NCI-H2081 treated with DMSO at 0.1 percent for 48 hours (cell line): Measurements from ENCODE around the gene ERCC1.
A peak's percentile ranks its signal among the peaks of the same experiment; 100 is the strongest.

Experiments
- DNase-seq: peaks from one replicate; lab custom pipeline; 2025; lab: John Stamatoyannopoulos, UW

The ERCC1 gene

DNA sequence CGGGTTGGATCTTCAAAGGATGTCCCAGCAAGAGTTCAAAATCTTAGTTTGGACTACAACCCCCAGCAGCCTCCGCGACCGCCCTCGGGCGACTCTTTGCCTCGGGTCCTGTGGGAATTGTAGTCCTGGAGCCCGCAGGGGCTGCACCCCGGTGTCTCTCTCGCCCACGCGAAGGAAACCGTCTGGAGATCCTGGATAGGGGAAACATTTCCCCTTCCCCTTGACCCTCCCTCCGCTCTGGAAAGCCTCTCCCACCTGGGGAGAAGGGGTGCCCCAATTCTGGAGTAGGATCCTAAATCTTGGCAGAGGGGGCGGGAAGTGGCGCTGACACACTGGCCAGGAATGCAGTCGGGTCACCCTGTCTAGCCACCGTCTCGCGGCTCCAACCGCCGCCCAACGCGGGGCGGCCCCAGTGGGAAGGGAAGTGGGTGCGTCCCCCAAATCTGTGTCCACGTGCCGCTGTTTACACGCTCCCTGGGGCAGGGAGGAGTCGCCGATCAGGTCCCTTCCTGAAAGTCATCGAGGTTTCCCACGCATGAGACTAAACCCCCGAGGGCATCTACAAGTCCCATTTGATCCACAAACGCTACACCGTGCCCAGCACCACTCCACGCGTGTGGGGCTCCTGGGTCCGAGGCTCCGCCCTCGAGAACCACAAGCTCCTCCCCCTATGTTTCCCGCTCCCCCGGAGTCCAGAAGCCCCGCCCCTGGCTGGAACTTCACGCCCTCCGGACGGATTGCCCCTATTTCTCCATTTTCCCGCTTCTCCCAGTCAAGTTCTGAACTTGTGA lies 18.1 kb downstream of the ERCC1 start:
- no peak for DNase-seq

DNA sequence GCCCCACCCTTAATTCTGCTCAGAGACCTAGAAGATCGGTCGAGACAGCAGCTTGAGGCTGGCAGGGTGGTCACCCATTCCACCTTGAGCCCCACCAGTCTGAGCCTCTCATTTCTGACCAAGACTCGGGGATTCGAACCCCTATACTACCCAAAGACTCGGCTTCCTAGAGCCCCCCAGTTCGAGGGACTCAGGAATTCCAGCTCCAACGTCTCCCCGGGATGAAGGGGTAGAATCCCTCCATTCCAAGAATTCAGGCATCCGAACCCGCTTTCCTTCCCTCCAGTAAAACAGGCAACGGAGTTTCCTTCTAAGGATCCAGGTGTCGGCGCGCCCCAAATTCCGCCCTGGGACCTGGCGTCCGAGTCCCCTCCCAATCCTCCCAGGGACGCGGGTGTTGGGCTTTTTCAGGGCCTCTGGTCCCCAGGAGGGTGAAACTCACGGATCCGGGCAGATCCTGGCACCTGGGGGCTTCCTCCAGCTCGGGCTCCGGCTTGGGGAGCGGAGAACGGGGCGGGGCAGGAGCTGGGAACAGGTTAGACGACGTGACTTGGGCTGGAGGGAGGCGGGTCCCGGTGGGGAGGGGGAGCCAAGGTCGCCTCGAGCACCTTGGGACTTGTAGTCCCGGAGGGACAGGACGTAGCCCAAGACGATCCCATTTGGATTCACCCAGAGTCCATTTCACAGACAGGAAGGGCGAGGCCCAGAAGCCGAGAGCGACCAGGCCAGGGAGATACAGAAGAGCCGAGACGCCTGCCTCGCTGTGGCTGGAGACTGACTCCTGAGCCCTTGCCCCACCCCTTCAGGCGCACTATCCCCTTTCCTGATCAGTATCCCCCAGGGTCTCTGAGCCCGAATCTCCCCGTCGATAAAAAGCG lies 18.9 kb downstream of the ERCC1 start, which contains the start of gene PPP1R13L:
Gene PPP1R13L (minus strand): TSS at position 513 of the 878 bp plus-strand sequence. CDS start 6,751 bp downstream, outside the sequence.
- no peak for DNase-seq

DNA sequence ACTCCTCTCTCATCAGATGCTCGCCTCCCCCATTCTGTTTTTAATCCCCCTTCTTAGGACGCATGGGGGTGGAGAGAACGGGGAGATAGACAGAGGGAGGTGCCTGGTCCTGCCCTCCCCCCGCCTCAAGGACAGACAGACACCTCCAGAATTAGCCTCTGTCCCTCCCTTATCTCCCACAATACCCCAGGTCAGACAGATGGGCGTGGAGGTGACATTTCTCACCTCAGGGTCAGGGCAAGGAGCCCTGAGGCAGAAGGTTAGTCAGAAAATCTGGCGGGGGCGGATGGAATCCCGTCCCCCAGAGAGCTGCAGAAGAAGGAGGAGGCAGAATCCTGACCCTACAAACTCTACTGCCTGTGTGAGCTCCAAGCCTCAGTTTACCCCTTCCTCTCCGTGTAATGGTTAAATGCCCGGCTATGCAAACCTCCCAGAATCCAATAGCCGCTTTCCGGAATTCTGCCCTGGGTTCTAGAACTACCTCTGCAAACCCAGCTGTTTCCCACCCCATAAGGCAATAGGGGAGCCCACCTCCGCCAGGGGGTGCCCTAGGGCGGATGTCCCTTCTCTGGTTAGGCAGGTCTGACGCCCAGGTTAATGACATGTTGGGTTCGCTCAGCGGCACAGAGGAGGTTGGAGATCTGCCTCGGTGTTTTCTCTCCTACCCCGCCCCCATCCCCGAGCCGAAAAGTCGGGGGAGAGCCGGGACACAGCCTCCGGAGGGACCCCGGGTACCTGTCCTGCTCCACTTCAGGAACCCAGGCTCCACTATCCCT lies 19.7 kb downstream of the ERCC1 start:
- DNase-seq: no peak

DNA sequence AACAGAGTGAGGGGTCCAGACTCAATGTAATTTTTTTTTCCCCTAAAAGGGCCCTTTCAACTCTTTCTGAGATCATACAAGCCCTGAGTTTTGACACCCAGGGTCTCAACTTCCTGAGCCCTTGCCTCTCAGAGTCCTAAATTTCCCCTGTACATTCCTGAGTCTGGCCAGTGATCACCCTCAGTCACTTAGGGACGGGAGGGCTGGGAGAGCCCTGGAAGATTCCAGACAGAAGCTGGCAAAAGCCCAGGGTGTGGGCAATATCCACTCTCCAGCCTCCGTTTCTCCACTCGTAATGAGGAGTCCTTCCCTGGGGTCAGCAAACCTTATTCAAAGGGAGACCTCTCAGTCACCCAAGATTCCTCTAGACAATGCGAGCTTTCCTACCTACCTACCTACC lies 20.4 kb downstream of the ERCC1 start:
- no peak for DNase-seq

DNA sequence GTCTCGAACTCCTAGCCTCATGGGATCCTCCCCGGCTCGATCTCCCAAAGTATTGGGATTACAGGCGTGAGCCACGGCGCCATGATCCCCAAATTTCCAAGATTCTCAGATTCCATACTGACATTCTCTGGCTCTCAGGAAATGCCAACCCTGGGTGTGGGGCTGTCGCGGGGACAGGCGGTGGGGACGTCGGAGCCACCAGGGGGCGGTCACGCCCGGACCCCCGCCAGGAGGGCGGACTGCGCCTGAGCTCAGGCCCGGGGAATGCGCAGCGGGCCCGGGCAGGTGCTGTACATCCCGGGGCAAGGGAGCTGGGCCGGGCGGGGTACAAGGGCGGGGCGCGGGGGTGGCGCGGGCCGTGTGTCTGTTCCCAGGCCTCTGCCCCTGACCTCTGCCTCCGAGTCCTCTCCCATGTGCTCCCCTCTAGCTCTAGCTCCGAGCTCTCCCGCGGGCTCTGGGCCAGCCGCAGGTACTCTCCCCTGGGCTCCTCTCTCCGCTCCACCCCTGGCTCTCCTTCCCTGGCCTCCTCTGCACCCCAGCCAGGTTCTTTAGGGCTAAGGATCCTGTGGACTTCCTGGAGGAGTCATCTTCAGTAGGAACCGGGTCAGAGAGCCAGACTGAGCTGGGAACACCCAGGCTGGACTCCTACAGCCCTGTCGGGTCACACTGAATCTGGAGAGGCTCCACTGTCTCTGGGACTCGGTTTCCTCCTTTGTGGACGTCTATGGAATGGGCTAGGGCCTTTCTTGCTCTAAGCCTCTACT lies 21.2 kb downstream of the ERCC1 start:
- DNase-seq: no peak

DNA sequence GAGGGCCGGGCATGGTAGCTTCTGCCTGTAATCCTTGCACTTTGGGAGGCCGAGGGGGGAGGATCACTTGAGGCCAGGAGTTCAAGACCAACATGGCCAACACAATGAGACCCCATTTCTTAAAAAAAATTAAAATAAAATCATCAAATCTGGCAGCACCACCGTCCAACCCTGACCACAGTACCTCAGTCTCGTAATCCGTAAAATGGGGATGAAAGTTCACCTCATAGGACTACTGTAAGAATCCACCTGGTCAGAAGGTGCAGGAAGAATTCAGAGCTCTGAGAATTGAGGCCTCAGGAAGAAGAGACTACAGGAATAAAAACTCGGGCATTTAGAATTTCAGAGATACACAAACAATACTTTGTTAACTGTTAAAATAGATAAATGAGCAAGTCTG lies 21.9 kb downstream of the ERCC1 start:
- DNase-seq: no peak

DNA sequence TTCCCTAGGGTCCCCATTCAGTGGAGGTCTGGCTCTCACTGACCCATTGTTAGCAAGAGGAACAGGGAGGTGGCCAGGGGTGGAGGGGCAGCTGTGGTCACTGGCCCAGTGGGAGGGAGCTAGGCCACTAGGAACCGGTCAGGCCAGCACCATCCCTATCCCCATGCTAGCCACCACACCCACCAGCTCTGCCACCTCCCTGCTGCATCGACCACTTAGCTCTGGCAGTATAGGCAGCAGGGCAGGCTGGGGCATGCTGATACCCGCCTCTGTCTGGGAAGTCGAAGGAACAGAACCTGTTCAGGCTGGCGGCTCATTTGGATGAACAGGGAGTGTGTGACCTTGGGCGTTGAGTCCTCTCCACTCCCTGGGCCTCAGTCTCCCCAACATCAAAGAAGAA lies 23.5 kb downstream of the ERCC1 start:
- DNase-seq: no peak

DNA sequence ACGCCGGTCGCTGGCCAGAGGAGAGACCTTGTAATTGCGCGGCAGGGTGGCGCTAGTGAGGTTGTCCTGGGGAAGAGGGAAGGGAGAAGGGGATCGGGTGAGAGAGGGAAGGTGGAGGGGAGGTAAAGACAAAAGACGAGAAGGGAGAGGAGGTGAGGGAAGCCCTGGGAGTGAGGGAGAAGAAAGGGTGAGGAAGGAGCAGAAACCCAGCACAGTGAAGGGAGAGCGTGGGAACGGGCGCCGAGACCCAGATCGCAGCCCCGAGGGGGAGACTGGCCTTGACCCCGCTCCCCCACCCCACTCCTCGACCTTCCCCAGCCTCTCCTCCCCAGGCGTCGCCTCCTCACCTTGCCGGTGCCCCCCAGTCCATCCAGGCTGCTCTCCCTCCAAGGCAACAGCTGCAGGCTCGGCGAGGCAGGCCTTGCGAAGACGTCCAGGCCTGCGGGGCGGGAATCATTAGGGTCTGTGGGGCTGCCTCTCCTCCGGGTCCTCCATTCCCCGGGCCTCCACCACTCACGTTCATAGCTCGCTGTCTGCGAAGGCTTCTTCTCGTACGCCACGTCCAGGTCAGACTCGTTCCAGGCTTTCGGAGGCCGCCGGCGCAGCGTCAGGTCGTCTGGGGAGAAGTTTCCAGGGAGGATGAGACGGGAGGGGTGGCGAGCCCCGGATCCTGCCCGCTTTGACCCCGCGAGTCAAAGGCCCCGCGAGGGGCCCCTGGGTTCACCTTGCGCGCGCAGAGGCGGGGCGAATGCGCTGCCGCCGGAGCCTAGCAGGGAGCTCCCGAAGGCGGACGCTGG lies 27.7 kb downstream of the ERCC1 start:
- DNase-seq: no peak

DNA sequence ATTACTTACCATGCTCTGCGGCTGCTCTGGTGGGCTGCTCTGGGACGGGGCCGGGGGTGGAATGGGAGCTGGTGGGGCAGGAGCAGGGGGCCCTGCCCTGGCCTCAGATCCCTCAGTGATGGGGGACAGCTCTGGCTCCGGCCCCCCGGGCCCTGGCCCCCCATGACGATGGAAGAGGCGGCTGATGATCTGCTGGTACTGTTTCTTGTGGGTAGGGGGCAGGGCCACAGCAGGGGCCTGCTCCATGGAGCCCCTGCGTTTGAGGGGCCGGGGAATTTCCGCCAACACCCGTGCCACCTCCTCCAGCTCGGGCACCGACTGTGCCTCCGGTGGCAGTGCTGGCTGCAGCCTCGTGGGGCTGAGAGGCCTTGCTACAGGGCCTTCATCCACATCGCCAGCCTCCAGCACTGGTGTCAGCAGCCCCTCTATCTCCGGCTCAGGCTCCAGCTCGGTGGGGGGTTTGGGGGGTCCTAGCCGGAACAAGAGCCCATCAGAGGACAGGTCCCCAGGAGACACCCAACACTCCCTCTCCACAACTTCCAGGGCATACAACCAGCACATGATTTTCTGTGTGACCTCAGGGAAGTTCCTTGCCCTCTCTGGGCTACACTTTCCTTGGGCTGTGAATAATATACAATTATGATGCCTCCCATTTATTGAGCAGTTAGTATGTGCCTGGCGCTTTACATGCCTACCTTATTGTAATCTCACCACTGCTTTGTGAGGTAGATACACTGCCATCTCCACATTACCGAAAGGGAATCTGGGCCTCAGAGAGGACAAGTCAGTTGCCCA lies 31.6 kb downstream of the ERCC1 start:
- DNase-seq: no peak

DNA sequence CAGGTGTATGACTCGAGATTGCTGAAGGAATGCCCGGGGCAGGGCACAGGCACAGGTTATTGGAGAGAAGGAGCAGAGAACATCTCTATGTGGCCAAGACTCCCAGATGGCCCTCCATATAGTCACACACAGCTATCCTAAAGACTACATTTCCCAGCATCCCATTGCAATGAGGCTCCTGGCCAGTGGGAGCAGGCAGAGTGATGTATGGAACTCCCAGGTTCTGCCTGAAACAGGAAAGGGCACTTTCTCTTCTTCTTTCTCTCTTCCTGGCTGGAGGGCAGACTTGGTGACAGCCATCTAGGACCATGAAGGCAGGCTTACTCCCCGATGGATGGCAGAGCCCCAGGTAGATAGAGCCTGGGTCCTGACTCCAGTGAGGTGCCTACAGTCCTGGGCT lies 32.4 kb downstream of the ERCC1 start:
- no peak for DNase-seq

DNA sequence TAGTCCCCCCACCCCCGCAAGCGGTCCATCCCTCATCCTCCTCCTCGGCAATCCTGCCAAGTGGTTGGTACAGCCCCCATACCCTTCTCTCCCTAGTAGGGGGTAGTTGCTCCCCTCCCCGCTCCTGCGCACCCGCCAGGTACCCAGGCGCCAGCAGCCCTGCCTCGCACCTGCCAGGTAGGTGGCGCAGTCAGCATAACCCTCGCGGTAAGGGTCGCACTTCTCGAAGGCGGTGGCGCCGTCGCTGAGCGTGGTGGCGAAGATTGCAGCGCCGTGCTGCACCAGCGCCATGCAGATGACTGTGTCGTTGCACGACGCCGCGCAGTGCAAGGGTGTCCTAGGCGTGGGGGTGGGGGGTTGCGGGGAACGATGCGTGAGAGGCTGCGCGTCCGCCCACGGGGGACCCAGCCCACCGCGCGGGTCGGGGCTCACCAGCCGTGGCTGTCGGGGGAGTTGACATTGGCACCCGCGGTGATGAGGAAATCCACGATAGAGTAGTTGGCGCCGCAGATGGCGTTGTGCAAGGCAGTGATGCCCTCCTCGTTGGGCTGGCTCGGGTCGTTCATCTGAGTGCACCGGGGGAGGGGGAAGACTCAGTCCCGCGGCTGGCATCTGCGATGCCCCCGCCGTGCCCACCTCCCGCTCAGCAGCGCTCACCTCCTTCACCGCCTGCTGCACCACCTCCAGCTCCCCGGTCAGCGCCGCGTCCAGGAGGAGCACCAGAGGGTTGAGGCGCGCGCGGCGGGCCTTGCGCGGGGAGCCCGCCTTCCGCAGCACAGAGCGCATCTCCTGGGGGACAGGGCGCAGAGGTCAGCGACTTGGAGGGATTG lies 38.1 kb downstream of the ERCC1 start:
- DNase-seq: no peak

DNA sequence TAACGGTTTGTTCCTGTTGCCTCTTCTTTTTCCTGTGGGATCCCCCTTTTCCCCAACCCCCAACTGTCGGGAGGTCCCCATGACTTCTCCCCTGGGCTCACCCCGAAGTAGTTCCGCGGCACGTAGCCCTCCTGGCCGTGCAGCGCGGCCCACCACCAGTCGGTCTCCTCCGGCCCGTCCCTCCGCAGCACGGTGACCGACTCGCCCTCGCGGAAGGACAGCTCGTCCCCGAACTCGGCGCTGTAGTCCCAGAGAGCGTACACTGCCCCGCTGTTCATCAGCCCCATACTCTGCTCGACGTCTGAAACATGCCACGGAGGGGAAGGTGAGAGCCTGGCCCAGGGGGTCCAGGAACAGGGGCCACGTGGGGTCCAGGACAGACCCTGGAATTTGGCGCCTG lies 41.3 kb downstream of the ERCC1 start:
- DNase-seq: no peak

DNA sequence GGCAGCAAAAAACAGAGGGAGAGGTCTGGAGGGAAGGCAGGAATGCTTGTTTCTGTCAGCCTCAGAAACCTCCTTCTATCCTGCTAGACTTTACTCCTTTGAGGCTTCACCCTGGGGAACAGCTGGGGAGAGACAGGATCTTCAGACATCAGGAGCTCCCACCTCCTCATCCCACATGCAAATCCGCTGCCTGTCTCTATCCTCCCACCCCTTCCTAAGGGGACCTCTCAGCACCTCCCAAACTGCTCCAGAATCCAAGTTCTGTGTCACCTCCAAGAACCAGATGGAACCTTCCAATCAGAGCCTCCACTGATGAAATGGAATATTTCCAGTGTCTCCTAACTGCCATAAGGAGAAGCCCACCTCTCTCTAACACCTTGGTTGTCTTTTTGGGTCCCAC lies 43.6 kb downstream of the ERCC1 start:
- DNase-seq: no peak

DNA sequence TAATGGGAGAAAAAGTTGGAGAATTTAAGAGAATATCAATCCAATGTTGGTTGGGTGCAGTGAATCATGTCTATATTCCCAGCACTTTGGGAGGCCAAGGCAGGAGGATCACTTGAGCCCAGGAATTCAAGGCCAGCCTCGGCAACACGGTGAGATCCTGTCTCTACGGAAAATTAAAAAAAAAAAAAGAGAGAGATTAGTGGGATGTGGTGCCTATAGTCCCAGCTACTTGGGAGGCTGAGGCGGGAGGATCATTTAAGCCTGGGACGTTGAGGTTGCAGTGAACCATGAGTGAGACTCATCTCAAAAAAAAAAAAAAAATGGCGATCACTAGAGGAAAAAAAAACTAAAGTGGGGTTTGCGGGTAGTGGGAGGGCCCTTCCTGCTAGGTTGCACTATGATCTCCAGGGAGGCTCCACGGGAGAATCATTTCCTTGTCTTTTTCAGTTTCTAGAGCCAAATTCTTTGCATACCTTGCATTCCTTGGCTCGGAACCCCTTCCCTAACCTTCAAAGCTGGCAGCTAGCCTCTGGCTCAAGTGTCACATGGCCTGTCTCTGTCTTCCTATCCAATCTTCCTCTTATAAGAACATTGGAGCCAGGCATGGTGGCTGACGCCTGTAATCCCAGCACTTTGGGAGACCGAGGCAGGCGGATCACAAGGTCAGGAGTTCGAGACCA lies 47.5 kb downstream of the ERCC1 start:
- no peak for DNase-seq

DNA sequence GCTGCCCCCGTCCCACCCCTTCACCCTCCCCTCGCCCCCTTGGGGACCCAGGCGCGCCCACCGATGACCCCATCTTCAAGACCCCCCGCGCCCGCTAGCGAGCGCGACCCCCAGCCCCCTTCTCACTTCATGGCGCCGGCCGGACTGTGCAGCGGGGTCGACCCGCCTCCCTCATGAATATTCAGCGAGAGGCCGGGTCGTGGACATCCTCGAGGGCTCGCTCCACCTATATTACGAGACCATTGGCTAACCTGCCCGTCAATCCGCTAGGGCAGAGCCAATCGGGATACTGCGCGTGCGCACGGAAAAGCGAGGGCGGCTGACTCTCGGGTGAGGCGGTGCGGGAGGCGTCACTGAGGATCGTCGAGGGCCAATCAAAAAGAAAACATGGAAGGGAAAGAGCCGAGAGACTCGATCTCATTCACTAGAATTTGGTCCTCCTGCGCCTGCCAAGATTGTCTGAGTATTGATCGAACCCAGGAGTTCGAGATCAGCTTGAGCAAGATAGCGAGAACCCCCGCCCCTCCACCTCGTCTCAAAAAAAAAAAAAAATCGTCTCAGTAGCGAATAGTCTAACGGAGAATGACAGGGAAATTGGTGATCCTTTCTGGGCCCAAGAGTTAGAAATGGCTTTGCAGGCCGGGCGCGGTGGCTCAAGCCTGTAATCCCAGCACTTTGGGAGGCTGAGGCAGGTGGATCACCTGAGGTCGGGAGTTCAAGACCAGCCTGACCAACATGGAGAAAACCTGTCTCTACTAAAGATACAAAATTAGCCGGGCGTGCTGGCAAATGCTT lies 53.1 kb downstream of the ERCC1 start, which contains the start of gene ERCC2:
Gene ERCC2 (minus strand): TSS at position 164 of the 795 bp plus-strand sequence. CDS start 33 bp downstream, at position 131.
- peak; percentile 95 for DNase-seq

DNA sequence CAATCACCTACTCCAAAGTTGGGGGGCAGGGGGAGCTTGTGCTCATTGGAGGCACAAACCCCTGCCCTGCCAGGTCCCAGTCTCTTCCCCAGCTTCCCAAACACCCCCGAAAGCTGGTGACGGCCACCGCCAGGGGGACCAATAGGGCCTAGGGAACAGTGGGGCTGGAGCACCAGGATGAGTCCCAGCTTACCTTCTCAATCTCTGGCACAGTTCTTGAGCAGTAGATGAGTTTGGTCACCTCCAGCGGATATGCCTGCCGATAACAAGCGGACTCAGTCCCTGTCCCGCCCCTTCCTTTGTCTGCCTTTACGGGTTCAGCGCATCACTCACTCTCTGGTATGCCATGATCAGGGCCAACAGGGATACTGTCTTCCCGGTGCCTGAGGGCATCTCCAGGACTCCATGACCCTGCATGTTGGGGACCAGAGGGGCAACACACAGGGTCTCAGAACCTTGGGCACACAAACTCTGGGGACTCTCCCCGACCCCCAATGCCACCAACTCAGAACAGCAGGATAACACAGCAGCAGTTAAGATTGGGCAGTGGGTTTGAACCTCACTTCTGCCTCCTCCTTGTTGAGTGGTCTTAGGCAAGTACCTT lies 54.9 kb downstream of the ERCC1 start:
- no peak for DNase-seq

DNA sequence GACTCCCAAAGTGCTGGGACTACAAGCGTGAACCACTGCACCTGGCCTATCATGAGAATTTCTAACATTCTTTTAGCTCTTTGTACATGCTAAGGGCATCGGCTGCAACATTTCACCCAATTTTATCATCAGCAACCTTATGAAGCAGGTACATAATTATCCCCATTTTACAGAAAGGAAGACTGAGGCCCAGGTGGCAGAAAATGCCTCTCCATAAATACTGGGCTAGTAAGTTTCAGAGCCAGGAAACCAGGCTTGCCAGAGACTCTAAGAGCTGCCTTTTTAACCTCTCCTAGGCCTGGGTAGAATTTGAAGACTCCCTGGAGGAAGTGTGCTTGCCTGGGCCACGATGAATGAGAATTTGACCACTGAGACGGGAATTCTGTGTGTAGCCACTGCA lies 55.6 kb downstream of the ERCC1 start:
- no peak for DNase-seq
